Spleen (tissue), 11 donors: ENCODE results near the gene HNRNPH2. TPM values are rescaled to one million over a fixed set of nuclear protein-coding genes. Genes with fewer than 3 reads are reported as not detected.

ENCODE experiments used
- DNase-seq: peaks from one replicate; pipeline ENCODE4 v3.0.0-alpha.2; 2020
- H3K27ac ChIP-seq, 8 donors: fragments of 200-600 bp; sonication (generic) in 7 of 8; 1 replicate in 4 of 8; 2 replicates in 4 of 8; pipeline versions ENCODE4 v1.5.0 to v1.8.0; 2016 to 2021; ENCODE audit warnings: inconsistent platforms in 4 of 8, mild to moderate bottlenecking in 4 of 8, moderate library complexity in 1 of 8
- H3K27me3 ChIP-seq, 7 donors: fragments of 200-600 bp; sonication (generic) in 6 of 7; replicated peaks in 1 of 7; 1 replicate in 4 of 7; 2 replicates in 3 of 7; pipeline versions ENCODE4 v1.5.0 to v1.8.0; 2016 to 2021; ENCODE audit warnings: inconsistent platforms in 3 of 7, mild to moderate bottlenecking in 1 of 7
- H3K36me3 ChIP-seq, 6 donors: fragments of 200-600 bp; sonication (generic) in 5 of 6; 1 replicate in 4 of 6; 2 replicates in 2 of 6; pipeline versions ENCODE4 v1.5.0 to v1.8.0; 2016 to 2021; ENCODE audit warnings: inconsistent platforms in 2 of 6
- H3K4me1 ChIP-seq, 6 donors: fragments of 200-600 bp; sonication (generic) in 5 of 6; 1 replicate in 3 of 6; 2 replicates in 3 of 6; pipeline versions ENCODE4 v1.5.0 to v1.8.0; 2016 to 2021; ENCODE audit warnings: inconsistent platforms in 3 of 6
- H3K4me3 ChIP-seq, 8 donors: fragments of 200-600 bp; sonication (generic) in 7 of 8; 1 replicate in 4 of 8; 2 replicates in 4 of 8; pipeline versions ENCODE4 v1.5.0 to v1.8.0; 2016 to 2021; ENCODE audit warnings: inconsistent platforms in 4 of 8, mild to moderate bottlenecking in 4 of 8, moderate library complexity in 2 of 8
- H3K9me3 ChIP-seq, 8 donors: fragments of 200-600 bp; sonication (generic) in 7 of 8; 1 replicate in 4 of 8; 2 replicates in 4 of 8; pipeline versions ENCODE4 v1.5.0 to v1.8.0; 2016 to 2021; ENCODE audit warnings: inconsistent platforms in 4 of 8
- CTCF ChIP-seq, 11 experiments: fragments of 200-600 bp in 7 of 11; fragments of 450-650 bp in 4 of 11; sonication (generic) in 4 of 11; IDR thresholded peaks in 8 of 11; conservative IDR thresholded peaks in 3 of 11; 1 replicate in 7 of 11; 2 replicates in 4 of 11; pipeline versions ENCODE4 v1.4.0 to v1.8.0; 2016 to 2021; ENCODE audit warnings: antibody characterized with exemption in 11 of 11, inconsistent platforms in 4 of 11, mild to moderate bottlenecking in 1 of 11
- POLR2A ChIP-seq, 3 donors: fragments of 450-650 bp; IDR thresholded peaks; one replicate each; pipeline ENCODE4 v1.5.1; 2017; ENCODE audit warnings: antibody characterized with exemption in 3 of 3, mild to moderate bottlenecking in 1 of 3
- POLR2AphosphoS5 ChIP-seq, 3 donors: sonication (generic); formaldehyde crosslinking; IDR thresholded peaks; one replicate each; pipeline ENCODE4 v1.5.1; 2017; ENCODE audit warnings: antibody characterized with exemption in 3 of 3
- WGBS, 5 donors: extraction: QIAGEN DNeasy Blood & Tissue Kit in 3 of 5; methylation state at CpG; one replicate each; pipeline versions ENCODE4 v1.1.5 to v1.1.7; 2013 to 2018; 5-methylcytosine and 5-hydroxymethylcytosine counted together
- intact Hi-C: fragments of 100-400 bp; cut with DNase I; formaldehyde crosslinking; loops from one replicate; pipeline ENCODE4 v1.15.0; 2023; ENCODE audit warnings: low total_unique reads
- polyA plus RNA-seq, 3 donors: library from polyadenylated mRNA; stranded (reverse); fragments of 200-250 nt; gene quantifications; one replicate each; pipeline ENCODE4 v1.2.1, GENCODE V29; 2013
- total RNA-seq, 7 donors: library from RNA; depleted of rRNA in 3 of 7; stranded (reverse); fragments of >200 nt in 3 of 7; fragmentation: NEBNext Ultra II Directional in 4 of 7; extraction: Animal tissue kit (Norgen Biotek cat#: 25700) in 4 of 7; gene quantifications; one replicate each; pipeline versions ENCODE4 v1.1.0 to v1.2.1, GENCODE V29; 2016 to 2021
- donor health status: healthy with polysubstance abuse.
- donor health status: DM: no; HTN: no; CAD: no; lungs with moderate emphysema.
- donor health status: DM: no; HTN: no; CAD: no.
- donor health status: Bipolar disorder and iron deficiency.
- donor health status: healthy.
- donor health status: DM: no; HTN: no; CAD: no.
- donor health status: DM: yes; HTN: yes; CAD: no.

Gene HNRNPH2
- total and polyA plus RNA-seq, 10 donors = 34.1 to 74.1 (median 65.4) TPM

GRCh38 chrX:101417190-101417589 lies 9.2 kb downstream of the HNRNPH2 start:
- 66 to 81% (median 71%) methylated on average over 4 of the region's 4 CpGs for WGBS, 5 donors
- Histone ChIP-seq H3K27ac (peak overlapping the region in 6 of 8 donors; percentile 64 to 94 (median 90)), H3K27me3 (peaks cover 0 to 7% (median 0%) of the 10 kb centered on the region in 7 donors), H3K9me3 (no peaks in the 10 kb centered on the region), H3K36me3 (peaks cover 0 to 30% (median 7%) of the 10 kb centered on the region in 6 donors), H3K4me3 (peak overlapping the region in 1 of 8 donors; percentile 73), H3K4me1 (peaks cover 3 to 54% (median 15%) of the 10 kb centered on the region in 6 donors)
- DNase-seq = no peak
- intact Hi-C loops = loop anchor here (5.0 kb wide), 1 partner anchor 380 kb away; no protein-coding TSS in a partner anchor
- TF ChIP-seq POLR2A (IDR thresholded peaks at IDR 0.05) (peak in 1 of 3 donors; percentile 22), CTCF (IDR thresholded peaks at IDR 0.05 in 8 of 11, conservative IDR thresholded peaks at IDR 0.05 in 3 of 11) (no peak), POLR2AphosphoS5 (IDR thresholded peaks at IDR 0.05) (no peak)

- Histone ChIP-seq H3K27ac (peak overlapping the region; percentile 64 to 94 (median 90)), H3K4me1 (peaks cover 3 to 43% (median 13%) of the 10 kb centered on the region in 6 donors), H3K27me3 (peaks cover 0 to 7% (median 0%) of the 10 kb centered on the region in 7 donors), H3K9me3 (no peaks in the 10 kb centered on the region), H3K4me3 (peak overlapping the region; percentile 12 to 73 (median 38)), H3K36me3 (peaks cover 0 to 25% (median under 1%) of the 10 kb centered on the region in 6 donors)
- peak; percentile 66 to 79 (median 79) for TF ChIP-seq POLR2AphosphoS5 (IDR thresholded peaks at IDR 0.05)
- TF ChIP-seq CTCF (IDR thresholded peaks at IDR 0.05 in 8 of 11, conservative IDR thresholded peaks at IDR 0.05 in 3 of 11) = no peak
- intact Hi-C loops = loop anchor here (5.0 kb wide), 1 partner anchor 379 kb away; no protein-coding TSS in a partner anchor
- peak; percentile 92 for DNase-seq
- 0 to 21% (median 1%) methylated on average over 27 to 55 of the region's 56 CpGs for WGBS, 5 donors
These were observed 10.2 kb downstream of the HNRNPH2 start for GRCh38 chrX:101417981-101418841.

GRCh38 chrX:101419489-101419888 lies 11.5 kb downstream of the HNRNPH2 start:
- H3K27me3 ChIP-seq = peaks cover 0 to 7% (median 0%) of the 10 kb centered on the region in 7 donors
- TF ChIP-seq POLR2A (IDR thresholded peaks at IDR 0.05) = no peak
- TF ChIP-seq CTCF (IDR thresholded peaks at IDR 0.05 in 8 of 11, conservative IDR thresholded peaks at IDR 0.05 in 3 of 11) = no peak
- TF ChIP-seq POLR2AphosphoS5 (IDR thresholded peaks at IDR 0.05) = no peak
- peaks cover 3 to 35% (median 11%) of the 10 kb centered on the region in 6 donors for H3K4me1 ChIP-seq
- peak overlapping the region in 2 of 8 donors; percentile 91 to 94 for H3K27ac ChIP-seq
- H3K9me3 ChIP-seq = no peaks in the 10 kb centered on the region
- intact Hi-C loops = loop anchor here (5.0 kb wide), 1 partner anchor 378 kb away; no protein-coding TSS in a partner anchor
- H3K36me3 ChIP-seq = peaks cover 0 to 25% (median 0%) of the 10 kb centered on the region in 6 donors
- 64 to 97% (median 93%) methylated on average over 2 of the region's 2 CpGs for WGBS, 5 donors
- H3K4me3 ChIP-seq = no peak overlapping the region
- DNase-seq = no peak

GRCh38 chrX:101427954-101428353 lies 19.9 kb downstream of the HNRNPH2 start:
- Histone ChIP-seq H3K27ac (no peak overlapping the region), H3K9me3 (peaks cover 0 to 15% (median 0%) of the 10 kb centered on the region in 8 donors), H3K4me1 (no peaks in the 10 kb centered on the region), H3K36me3 (peaks cover 0 to 68% (median 5%) of the 10 kb centered on the region in 6 donors), H3K4me3 (no peak overlapping the region), H3K27me3 (no peaks in the 10 kb centered on the region)
- no peak for DNase-seq
- no peak for TF ChIP-seq CTCF (IDR thresholded peaks at IDR 0.05 in 8 of 11, conservative IDR thresholded peaks at IDR 0.05 in 3 of 11)
- no peak for TF ChIP-seq POLR2AphosphoS5 (IDR thresholded peaks at IDR 0.05)
- TF ChIP-seq POLR2A (IDR thresholded peaks at IDR 0.05) = no peak
- 92 to 100% (median 97%) methylated on average over 2 of the region's 2 CpGs for WGBS, 5 donors
- intact Hi-C loops = no loop called here
